ENCODE measurements around the gene ZNF441.

Gene ZNF441

DNA sequence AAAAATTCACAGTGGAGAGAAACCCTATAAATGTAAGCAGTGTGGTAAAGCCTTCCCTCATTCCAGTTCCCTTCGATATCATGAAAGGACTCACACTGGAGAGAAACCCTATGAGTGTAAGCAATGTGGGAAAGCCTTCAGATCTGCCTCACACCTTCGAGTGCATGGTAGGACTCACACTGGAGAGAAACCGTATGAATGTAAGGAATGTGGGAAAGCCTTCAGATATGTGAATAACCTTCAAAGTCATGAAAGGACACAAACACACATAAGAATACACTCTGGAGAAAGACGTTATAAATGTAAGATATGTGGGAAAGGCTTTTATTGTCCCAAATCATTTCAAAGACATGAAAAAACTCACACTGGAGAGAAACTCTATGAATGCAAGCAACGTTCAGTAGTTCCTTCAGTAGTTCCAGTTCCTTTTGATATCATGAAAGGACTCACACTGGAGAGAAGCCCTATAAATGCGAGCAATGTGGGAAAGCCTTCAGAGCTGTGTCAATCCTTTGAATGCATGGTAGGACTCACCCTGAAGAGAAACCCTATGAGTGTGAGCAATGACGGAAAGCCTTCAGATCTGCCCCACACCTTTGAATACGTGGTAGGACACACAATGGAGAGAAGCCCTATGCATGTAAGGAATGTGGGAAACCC lies 65.6 kb downstream of the ZNF441 start:
- no peak overlapping the region for H3K4me3 ChIP-seq
- H3K27ac ChIP-seq = no peak overlapping the region

DNA sequence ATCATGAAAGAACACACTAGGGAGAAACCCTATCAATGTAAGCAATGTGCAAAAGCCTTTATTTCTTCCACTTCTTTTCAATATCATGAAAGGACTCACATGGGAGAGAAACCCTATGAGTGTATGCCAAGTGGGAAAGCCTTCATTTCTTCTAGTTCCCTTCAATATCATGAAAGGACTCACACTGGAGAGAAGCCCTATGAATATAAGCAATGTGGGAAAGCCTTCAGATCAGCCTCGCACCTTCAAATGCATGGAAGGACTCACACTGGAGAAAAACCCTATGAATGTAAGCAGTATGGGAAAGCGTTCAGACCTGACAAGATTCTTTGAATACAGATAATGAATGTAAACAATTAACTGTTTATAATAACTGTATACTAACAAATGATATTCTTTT lies 66.7 kb downstream of the ZNF441 start:
- Histone ChIP-seq H3K27ac (no peak overlapping the region), H3K4me3 (no peak overlapping the region)
